ENCODE measurements around the gene RPF1. TPM values are rescaled to one million over a fixed set of nuclear protein-coding genes. Genes with fewer than 3 reads are reported as not detected.

RPF1 gene
- total and polyA plus RNA-seq, 4 donors, result 13.5 to 16.8 (median 14.8) TPM

- Histone ChIP-seq H3K36me3 (ENCODE audit: control insufficient read depth in 4 of 4, insufficient read depth in 3 of 4, low read depth in 1 of 4, low read length in 3 of 4) (peaks cover 5 to 43% (median 28%) of the 10 kb centered on the region in 4 donors), H3K27ac (ENCODE audit: low read depth in 1 of 2, low read length in 2 of 2) (peak overlapping the region in 1 of 2 donors; percentile 28), H3K9me3 (ENCODE audit: control insufficient read depth in 4 of 4, low read length in 3 of 4) (no peaks in the 10 kb centered on the region), H3K4me3 (ENCODE audit: low read depth in 1 of 3, low read length in 3 of 3) (no peak overlapping the region), H3K4me1 (ENCODE audit: control insufficient read depth in 4 of 4, insufficient read depth in 4 of 4, low read length in 3 of 4) (peaks cover 9 to 43% (median 30%) of the 10 kb centered on the region in 4 donors), H3K27me3 (ENCODE audit: control insufficient read depth in 4 of 4, insufficient read depth in 4 of 4, low read length in 3 of 4) (no peaks in the 10 kb centered on the region), H3K9ac (ENCODE audit: low read depth in 1 of 2, low read length in 2 of 2) (no peak overlapping the region)
- no peak for TF ChIP-seq RAD21 (IDR thresholded peaks at IDR 0.05)
- no peak for TF ChIP-seq EGR1 (IDR thresholded peaks at IDR 0.05; ENCODE audit: low read depth in 2 of 2)
- TF ChIP-seq CTCF (IDR thresholded peaks at IDR 0.05; ENCODE audit: low read depth, low read length, missing input control), result no peak
- no peak for TF ChIP-seq SP1 (IDR thresholded peaks at IDR 0.05)
- TF ChIP-seq YY1 (IDR thresholded peaks at IDR 0.05), result peak; percentile 74
- TF ChIP-seq FOXA2 (IDR thresholded peaks at IDR 0.05), result peak; percentile 21
- DNase-seq (ENCODE audit: low spot score), result no peak
- WGBS, result 42% methylated on average over 2 of the region's 2 CpGs
Observed at GRCh38 chr1:84497631-84498275, 18.7 kb downstream of the RPF1 start.

- no peak overlapping the region for H3K9ac ChIP-seq (ENCODE audit: low read depth in 1 of 2, low read length in 2 of 2)
- H3K36me3 ChIP-seq (ENCODE audit: control insufficient read depth in 4 of 4, insufficient read depth in 3 of 4, low read depth in 1 of 4, low read length in 3 of 4), result peaks cover 7 to 21% (median 12%) of the 10 kb centered on the region in 4 donors
- peaks cover 5 to 52% (median 31%) of the 10 kb centered on the region in 4 donors for H3K4me1 ChIP-seq (ENCODE audit: control insufficient read depth in 4 of 4, insufficient read depth in 4 of 4, low read length in 3 of 4)
- DNase-seq (ENCODE audit: low spot score), result no peak
- TF ChIP-seq NR2F2 (IDR thresholded peaks at IDR 0.05) (no peak), REST (IDR thresholded peaks at IDR 0.05) (no peak)
- H3K9me3 ChIP-seq (ENCODE audit: control insufficient read depth in 4 of 4, low read length in 3 of 4), result no peaks in the 10 kb centered on the region
- no peak overlapping the region for H3K27ac ChIP-seq (ENCODE audit: low read depth in 1 of 2, low read length in 2 of 2)
- WGBS, result 71% methylated on average over 5 of the region's 5 CpGs
- no peak overlapping the region for H3K4me3 ChIP-seq (ENCODE audit: low read depth in 1 of 3, low read length in 3 of 3)
- no peaks in the 10 kb centered on the region for H3K27me3 ChIP-seq (ENCODE audit: control insufficient read depth in 4 of 4, insufficient read depth in 4 of 4, low read length in 3 of 4)
Observed at GRCh38 chr1:84502927-84503326, 23.9 kb downstream of the RPF1 start.

GRCh38 chr1:84504580-84505492, 25.8 kb downstream of the RPF1 start:
- Histone ChIP-seq H3K4me1 (ENCODE audit: control insufficient read depth in 4 of 4, insufficient read depth in 4 of 4, low read length in 3 of 4) (peaks cover 2 to 47% (median 22%) of the 10 kb centered on the region in 4 donors), H3K4me3 (ENCODE audit: low read depth in 1 of 3, low read length in 3 of 3) (peak overlapping the region; percentile 89 to 98 (median 92)), H3K27ac (ENCODE audit: low read depth in 1 of 2, low read length in 2 of 2) (peak overlapping the region; percentile 99 to 100), H3K9me3 (ENCODE audit: control insufficient read depth in 4 of 4, low read length in 3 of 4) (no peaks in the 10 kb centered on the region), H3K36me3 (ENCODE audit: control insufficient read depth in 4 of 4, insufficient read depth in 3 of 4, low read depth in 1 of 4, low read length in 3 of 4) (peaks cover 3 to 12% (median 7%) of the 10 kb centered on the region in 4 donors), H3K27me3 (ENCODE audit: control insufficient read depth in 4 of 4, insufficient read depth in 4 of 4, low read length in 3 of 4) (no peaks in the 10 kb centered on the region), H3K9ac (ENCODE audit: low read depth in 1 of 2, low read length in 2 of 2) (peak overlapping the region; percentile 92 to 99)
- peak; percentile 39 for DNase-seq (ENCODE audit: low spot score)
- WGBS, result 3% methylated on average over 17 of the region's 17 CpGs
- TF ChIP-seq EGR1 (IDR thresholded peaks at IDR 0.05; ENCODE audit: low read depth in 2 of 2), result no peak
- TF ChIP-seq RXRA (IDR thresholded peaks at IDR 0.05), result peak; percentile 84 to 93
- TF ChIP-seq NR2F2 (IDR thresholded peaks at IDR 0.05), result peak; percentile 45
- TF ChIP-seq RAD21 (IDR thresholded peaks at IDR 0.05), result peak in 1 of 2 donors; percentile 18
- peak; percentile 75 for TF ChIP-seq SP1 (IDR thresholded peaks at IDR 0.05)
- TF ChIP-seq ATF3 (IDR thresholded peaks at IDR 0.05), result peak; percentile 25
- peak; percentile 58 for TF ChIP-seq HNF4G (IDR thresholded peaks at IDR 0.05)
- TF ChIP-seq ZBTB33 (IDR thresholded peaks at IDR 0.05), result no peak
- TF ChIP-seq YY1 (IDR thresholded peaks at IDR 0.05), result peak; percentile 89
- TF ChIP-seq MAX (IDR thresholded peaks at IDR 0.05), result peak; percentile 42
- no peak for TF ChIP-seq FOXA1 (IDR thresholded peaks at IDR 0.05)
- TF ChIP-seq FOXA2 (IDR thresholded peaks at IDR 0.05), result no peak
